SK-N-SH treated with all-trans-retinoic acid at 6 μM for 48 hours (cell line): ENCODE results near the gene MED16.
A peak's percentile ranks its signal among the peaks of the same experiment; 100 is the strongest.

Source experiments
- ATAC-seq: fragments of 200-7000 bp; cut with Tn5 transposase; 3 replicates; pipeline ENCODE4 v1.9.1; 2020; ENCODE audit warnings: mild to moderate bottlenecking, moderate library complexity
- ARNTL ChIP-seq: fragments of 450-650 bp; formaldehyde crosslinking; IDR thresholded peaks from 2 replicates; pipeline ENCODE4 v1.5.0; 2020; ENCODE audit warnings: low read depth, mild to moderate bottlenecking, moderate library complexity, borderline replicate concordance
- BACH2 ChIP-seq: fragments of 250-450 bp; sonication (Bioruptor Pico); IDR thresholded peaks from 2 replicates; pipeline ENCODE4 v1.9.0; 2021; ENCODE audit warnings: mild to moderate bottlenecking, borderline replicate concordance
- CREB5 ChIP-seq: fragments of 250-450 bp; sonication (Bioruptor Pico); IDR thresholded peaks from 2 replicates; pipeline ENCODE4 v1.5.1; 2020; ENCODE audit warnings: low read depth, mild to moderate bottlenecking, moderate library complexity
- ESRRG ChIP-seq: fragments of 250-450 bp; sonication (Bioruptor Pico); IDR thresholded peaks from 2 replicates; pipeline ENCODE4 v1.6.1; 2021; ENCODE audit warnings: mild to moderate bottlenecking
- GLIS3 ChIP-seq: fragments of 250-450 bp; sonication (Bioruptor Pico); IDR thresholded peaks from 2 replicates; pipeline ENCODE4 v1.5.0; 2020; ENCODE audit warnings: mild to moderate bottlenecking, moderate library complexity
- ISL1 ChIP-seq: fragments of 250-450 bp; sonication (Bioruptor Pico); IDR thresholded peaks from 2 replicates; pipeline ENCODE4 v2.1.2; 2022; ENCODE audit warnings: mild to moderate bottlenecking, moderate library complexity
- OSR1 ChIP-seq: fragments of 250-450 bp; sonication (Bioruptor Pico); IDR thresholded peaks from 2 replicates; pipeline ENCODE4 v1.8.0; 2022; ENCODE audit warnings: moderate library complexity, mild to moderate bottlenecking, inconsistent platforms
- POU6F1 ChIP-seq: fragments of 250-450 bp; sonication (Bioruptor Pico); IDR thresholded peaks from 2 replicates; pipeline ENCODE4 v1.8.0; 2021; ENCODE audit warnings: low read depth, mild to moderate bottlenecking, moderate library complexity, borderline replicate concordance
- RARB ChIP-seq: fragments of 250-450 bp; sonication (Bioruptor Pico); IDR thresholded peaks from 2 replicates; pipeline ENCODE4 v1.8.0; 2021; ENCODE audit warnings: mild to moderate bottlenecking, moderate library complexity
- SNAI2 ChIP-seq: fragments of 250-450 bp; sonication (Bioruptor Pico); IDR thresholded peaks from 2 replicates; pipeline ENCODE4 v1.5.0; 2020; ENCODE audit warnings: mild to moderate bottlenecking, moderate library complexity
- TOX ChIP-seq: fragments of 250-450 bp; sonication (Bioruptor Pico); IDR thresholded peaks from 2 replicates; pipeline ENCODE4 v1.8.0; 2021; ENCODE audit warnings: mild to moderate bottlenecking, moderate library complexity, borderline replicate concordance
- ZC3H10 ChIP-seq: fragments of 250-450 bp; sonication (Bioruptor Pico); IDR thresholded peaks from 2 replicates; pipeline ENCODE4 v1.5.1; 2021; ENCODE audit warnings: mild to moderate bottlenecking, moderate library complexity
- ZFP30 ChIP-seq: fragments of 450-650 bp; formaldehyde crosslinking; IDR thresholded peaks from 2 replicates; pipeline ENCODE4 v1.5.0; 2022; ENCODE audit warnings: mild to moderate bottlenecking, moderate library complexity
- ZNF70 ChIP-seq: fragments of 450-650 bp; formaldehyde crosslinking; IDR thresholded peaks from 2 replicates; pipeline ENCODE4 v1.5.0; 2020; ENCODE audit warnings: mild to moderate bottlenecking, moderate library complexity
- ZNF8 ChIP-seq: fragments of 450-650 bp; formaldehyde crosslinking; IDR thresholded peaks from 2 replicates; pipeline ENCODE4 v1.5.0; 2020; ENCODE audit warnings: mild to moderate bottlenecking, moderate library complexity
- TF ChIP-seq, protein P1 (sequence below): fragments of 250-450 bp; sonication (Bioruptor Pico); IDR thresholded peaks from 2 replicates; pipeline ENCODE4 v1.8.0; 2020; ENCODE audit warnings: mild to moderate bottlenecking, moderate library complexity, borderline replicate concordance
- TF ChIP-seq, protein P2 (sequence below): fragments of 250-450 bp; sonication (Bioruptor Pico); IDR thresholded peaks from 2 replicates; pipeline ENCODE4 v1.5.0; 2020; ENCODE audit warnings: mild to moderate bottlenecking, moderate library complexity
- TF ChIP-seq, protein P3 (sequence below): fragments of 250-450 bp; sonication (Bioruptor Pico); IDR thresholded peaks from 2 replicates; pipeline ENCODE4 v1.5.1; 2021; ENCODE audit warnings: mild to moderate bottlenecking, moderate library complexity

MED16 gene

DNA sequence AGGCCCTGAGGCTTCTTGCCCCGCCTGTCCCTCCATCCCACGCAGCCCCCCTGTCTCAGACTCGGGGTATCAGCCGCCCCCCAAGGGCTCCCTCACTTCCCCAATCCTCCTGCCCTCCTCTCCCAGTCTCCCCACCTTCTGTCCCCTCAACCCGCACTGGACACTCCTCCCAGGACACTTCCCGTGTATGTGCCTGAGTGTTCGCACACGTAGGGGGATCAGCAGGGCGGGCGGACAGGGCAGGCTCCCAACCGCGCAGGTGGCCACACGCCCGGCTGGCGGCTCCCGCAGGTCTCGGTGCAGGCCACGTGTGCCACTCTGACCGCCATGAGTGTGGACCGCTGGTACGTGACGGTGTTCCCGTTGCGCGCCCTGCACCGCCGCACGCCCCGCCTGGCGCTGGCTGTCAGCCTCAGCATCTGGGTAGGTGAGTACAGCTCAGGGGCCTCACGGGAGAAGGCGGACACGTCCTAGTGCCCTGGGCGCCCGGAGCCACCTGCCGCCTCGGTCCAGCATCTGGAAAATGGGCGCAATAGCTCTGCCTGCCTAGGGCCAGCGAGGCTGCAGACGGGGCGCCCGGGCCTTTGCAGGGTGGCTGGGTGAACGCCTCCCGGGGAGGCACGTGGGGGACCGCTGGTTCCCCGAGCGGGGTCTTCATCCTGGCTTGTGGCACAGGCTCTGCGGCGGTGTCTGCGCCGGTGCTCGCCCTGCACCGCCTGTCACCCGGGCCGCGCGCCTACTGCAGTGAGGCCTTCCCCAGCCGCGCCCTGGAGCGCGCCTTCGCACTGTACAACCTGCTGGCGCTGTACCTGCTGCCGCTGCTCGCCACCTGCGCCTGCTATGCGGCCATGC, 26.4 kb upstream of the MED16 start:
- ATAC-seq: peak; percentile 5; the same call in 2 of the 3 replicates

DNA sequence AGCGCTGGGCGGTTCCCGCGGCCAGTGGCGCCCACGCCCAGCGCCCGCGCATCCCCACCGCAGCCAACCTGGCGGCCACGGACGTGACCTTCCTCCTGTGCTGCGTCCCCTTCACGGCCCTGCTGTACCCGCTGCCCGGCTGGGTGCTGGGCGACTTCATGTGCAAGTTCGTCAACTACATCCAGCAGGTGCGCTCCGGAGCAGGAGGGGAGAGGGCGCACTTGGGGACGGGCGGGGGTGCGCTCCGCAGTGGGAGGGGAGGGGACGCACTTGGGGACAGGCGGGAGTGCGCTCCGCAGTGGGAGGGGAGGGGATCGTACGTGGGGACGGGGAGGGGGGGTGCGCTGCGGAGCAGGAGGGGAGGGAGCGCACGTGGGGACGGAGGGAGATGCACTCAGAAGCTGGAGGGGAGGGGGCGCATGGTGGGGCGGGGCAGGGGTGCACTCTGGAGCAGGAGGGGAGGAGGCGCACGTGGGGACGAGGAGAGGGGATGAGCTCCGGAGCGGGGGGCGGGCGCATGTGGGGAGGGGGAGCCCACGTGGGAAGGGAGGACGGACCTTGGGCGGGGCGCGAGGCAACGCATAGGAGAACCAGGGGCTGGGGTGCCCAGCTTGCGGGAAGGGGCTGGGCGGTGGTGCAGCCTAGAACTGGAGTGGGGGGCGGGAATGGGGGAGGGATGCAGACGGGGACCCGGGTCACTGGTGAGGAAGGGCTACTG, 25.7 kb upstream of the MED16 start:
- no peak for ATAC-seq
- TF ChIP-seq BACH2: no peak
- TF ChIP-seq ARNTL (CRISPR knock-in tag): no peak
- no peak for TF ChIP-seq ZNF8 (CRISPR knock-in tag)
- TF ChIP-seq, protein P1, sequence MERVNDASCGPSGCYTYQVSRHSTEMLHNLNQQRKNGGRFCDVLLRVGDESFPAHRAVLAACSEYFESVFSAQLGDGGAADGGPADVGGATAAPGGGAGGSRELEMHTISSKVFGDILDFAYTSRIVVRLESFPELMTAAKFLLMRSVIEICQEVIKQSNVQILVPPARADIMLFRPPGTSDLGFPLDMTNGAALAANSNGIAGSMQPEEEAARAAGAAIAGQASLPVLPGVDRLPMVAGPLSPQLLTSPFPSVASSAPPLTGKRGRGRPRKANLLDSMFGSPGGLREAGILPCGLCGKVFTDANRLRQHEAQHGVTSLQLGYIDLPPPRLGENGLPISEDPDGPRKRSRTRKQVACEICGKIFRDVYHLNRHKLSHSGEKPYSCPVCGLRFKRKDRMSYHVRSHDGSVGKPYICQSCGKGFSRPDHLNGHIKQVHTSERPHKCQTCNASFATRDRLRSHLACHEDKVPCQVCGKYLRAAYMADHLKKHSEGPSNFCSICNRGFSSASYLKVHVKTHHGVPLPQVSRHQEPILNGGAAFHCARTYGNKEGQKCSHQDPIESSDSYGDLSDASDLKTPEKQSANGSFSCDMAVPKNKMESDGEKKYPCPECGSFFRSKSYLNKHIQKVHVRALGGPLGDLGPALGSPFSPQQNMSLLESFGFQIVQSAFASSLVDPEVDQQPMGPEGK (CRISPR knock-in tag): no peak
- no peak for TF ChIP-seq ZC3H10 (CRISPR knock-in tag)
- TF ChIP-seq GLIS3: no peak
- no peak for TF ChIP-seq SNAI2
- TF ChIP-seq POU6F1 (CRISPR knock-in tag): no peak
- no peak for TF ChIP-seq ZNF70 (CRISPR knock-in tag)
- TF ChIP-seq ZFP30: no peak
- TF ChIP-seq, protein P2, sequence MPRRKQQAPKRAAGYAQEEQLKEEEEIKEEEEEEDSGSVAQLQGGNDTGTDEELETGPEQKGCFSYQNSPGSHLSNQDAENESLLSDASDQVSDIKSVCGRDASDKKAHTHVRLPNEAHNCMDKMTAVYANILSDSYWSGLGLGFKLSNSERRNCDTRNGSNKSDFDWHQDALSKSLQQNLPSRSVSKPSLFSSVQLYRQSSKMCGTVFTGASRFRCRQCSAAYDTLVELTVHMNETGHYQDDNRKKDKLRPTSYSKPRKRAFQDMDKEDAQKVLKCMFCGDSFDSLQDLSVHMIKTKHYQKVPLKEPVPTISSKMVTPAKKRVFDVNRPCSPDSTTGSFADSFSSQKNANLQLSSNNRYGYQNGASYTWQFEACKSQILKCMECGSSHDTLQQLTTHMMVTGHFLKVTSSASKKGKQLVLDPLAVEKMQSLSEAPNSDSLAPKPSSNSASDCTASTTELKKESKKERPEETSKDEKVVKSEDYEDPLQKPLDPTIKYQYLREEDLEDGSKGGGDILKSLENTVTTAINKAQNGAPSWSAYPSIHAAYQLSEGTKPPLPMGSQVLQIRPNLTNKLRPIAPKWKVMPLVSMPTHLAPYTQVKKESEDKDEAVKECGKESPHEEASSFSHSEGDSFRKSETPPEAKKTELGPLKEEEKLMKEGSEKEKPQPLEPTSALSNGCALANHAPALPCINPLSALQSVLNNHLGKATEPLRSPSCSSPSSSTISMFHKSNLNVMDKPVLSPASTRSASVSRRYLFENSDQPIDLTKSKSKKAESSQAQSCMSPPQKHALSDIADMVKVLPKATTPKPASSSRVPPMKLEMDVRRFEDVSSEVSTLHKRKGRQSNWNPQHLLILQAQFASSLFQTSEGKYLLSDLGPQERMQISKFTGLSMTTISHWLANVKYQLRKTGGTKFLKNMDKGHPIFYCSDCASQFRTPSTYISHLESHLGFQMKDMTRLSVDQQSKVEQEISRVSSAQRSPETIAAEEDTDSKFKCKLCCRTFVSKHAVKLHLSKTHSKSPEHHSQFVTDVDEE: no peak
- TF ChIP-seq CREB5: no peak

More for the DNA sequence above, 26.4 kb upstream of the MED16 start:
- TF ChIP-seq ZC3H10 (CRISPR knock-in tag): no peak
- TF ChIP-seq OSR1: no peak
- TF ChIP-seq, protein P1 (CRISPR knock-in tag): no peak
- no peak for TF ChIP-seq ISL1
- no peak for TF ChIP-seq RARB (CRISPR knock-in tag)
- TF ChIP-seq POU6F1 (CRISPR knock-in tag): no peak
- TF ChIP-seq ZNF8 (CRISPR knock-in tag): no peak
- TF ChIP-seq ARNTL (CRISPR knock-in tag): no peak
- no peak for TF ChIP-seq GLIS3

- no peak for TF ChIP-seq ESRRG (CRISPR knock-in tag)
- TF ChIP-seq SNAI2: no peak
- no peak for TF ChIP-seq TOX (CRISPR knock-in tag)
- no peak for TF ChIP-seq ZFP30
- TF ChIP-seq BACH2: no peak
- TF ChIP-seq ARNTL (CRISPR knock-in tag): no peak
- TF ChIP-seq, protein P3, sequence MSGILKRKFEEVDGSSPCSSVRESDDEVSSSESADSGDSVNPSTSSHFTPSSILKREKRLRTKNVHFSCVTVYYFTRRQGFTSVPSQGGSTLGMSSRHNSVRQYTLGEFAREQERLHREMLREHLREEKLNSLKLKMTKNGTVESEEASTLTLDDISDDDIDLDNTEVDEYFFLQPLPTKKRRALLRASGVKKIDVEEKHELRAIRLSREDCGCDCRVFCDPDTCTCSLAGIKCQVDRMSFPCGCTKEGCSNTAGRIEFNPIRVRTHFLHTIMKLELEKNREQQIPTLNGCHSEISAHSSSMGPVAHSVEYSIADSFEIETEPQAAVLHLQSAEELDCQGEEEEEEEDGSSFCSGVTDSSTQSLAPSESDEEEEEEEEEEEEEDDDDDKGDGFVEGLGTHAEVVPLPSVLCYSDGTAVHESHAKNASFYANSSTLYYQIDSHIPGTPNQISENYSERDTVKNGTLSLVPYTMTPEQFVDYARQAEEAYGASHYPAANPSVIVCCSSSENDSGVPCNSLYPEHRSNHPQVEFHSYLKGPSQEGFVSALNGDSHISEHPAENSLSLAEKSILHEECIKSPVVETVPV (CRISPR knock-in tag): no peak
- no peak for TF ChIP-seq ZNF70 (CRISPR knock-in tag)
- no peak for TF ChIP-seq ZNF8 (CRISPR knock-in tag)
- no peak for ATAC-seq
These were observed 25.1 kb upstream of the MED16 start for GRCh38 chr19:918152-918437.
